K562 (cell line): ENCODE results near the gene TNFRSF13B. TPM values are rescaled to one million over a fixed set of nuclear protein-coding genes. Genes with fewer than 3 reads are reported as not detected.

Experiments
- ATAC-seq: fragments of 200-7000 bp; cut with Tn5 transposase; 3 replicates; pipeline ENCODE4 v1.9.1; 2020; ENCODE audit warnings: moderate library complexity
- BruUV-seq: library from RNA; stranded (reverse); fragments of 400-500 nt; replicated peaks from 2 replicates; lab custom pipeline; 2021; lab: Mats Ljungman, UMichigan
- CTCF ChIA-PET: fragments of 300-600 bp; formaldehyde crosslinking; extraction: SDS; loops from one replicate; lab custom pipeline; 2021; ENCODE audit warnings: low intra/inter-chr PET ratio; lab: Yijun Ruan, JAX
- POLR2A ChIA-PET: fragments of 300-600, 350-650 bp; sonication (Branson Sonifier 250); formaldehyde crosslinking; extraction: SDS; loops from one replicate; lab custom pipeline; 2021; ENCODE audit warnings: antibody characterized with exemption, inconsistent platforms; lab: Yijun Ruan, JAX
- DNase-seq, 4 experiments: peaks; one replicate each; pipeline versions ENCODE4 v3.0.0 to v3.0.0-alpha.2; 2011 to 2018; ENCODE audit warnings: low spot score in 3 of 4, mixed read lengths in 3 of 4; ENCODE audit errors: extremely low read depth in 1 of 4
- FAIRE-seq: peaks from 2 replicates; lab custom pipeline; 2011; peaks lifted over from hg19 to GRCh38; lab: Jason Lieb, UNC
- H2AFZ ChIP-seq: 2 replicates; pipeline ENCODE4 v1.6.0; 2011; ENCODE audit warnings: low read depth, low read length, control low read depth, inconsistent platforms
- H3K27ac ChIP-seq: fragments of 200-600 bp; 3 replicates; pipeline ENCODE4 v1.8.0; 2011; ENCODE audit warnings: low read depth, mild to moderate bottlenecking, control low read depth, inconsistent platforms, low read length, moderate library complexity, mixed read lengths; ENCODE audit errors: extremely low read depth
- H3K27me3 ChIP-seq, 2 experiments: fragments of 300-600 bp in 1 of 2; 2 replicates in 1 of 2; 3 replicates in 1 of 2; pipeline versions ENCODE4 v1.6.0 to v1.8.0; 2011; ENCODE audit warnings: inconsistent platforms in 2 of 2, low read length in 2 of 2, mild to moderate bottlenecking in 1 of 2, mixed read lengths in 1 of 2, moderate library complexity in 1 of 2; ENCODE audit not compliant: control insufficient read depth in 2 of 2, insufficient read depth in 2 of 2
- H3K36me3 ChIP-seq: fragments of 300-600 bp; 3 replicates; pipeline ENCODE4 v1.8.0; 2011; ENCODE audit warnings: mild to moderate bottlenecking, low read length, inconsistent platforms; ENCODE audit not compliant: control insufficient read depth, insufficient read depth
- H3K4me1 ChIP-seq, 2 experiments: fragments of 200-600 bp in 1 of 2; replicated peaks in 1 of 2; 2 replicates in 1 of 2; 3 replicates in 1 of 2; pipeline versions ENCODE4 v1.5.1 to v1.8.0; 2011; ENCODE audit warnings: inconsistent platforms in 2 of 2, low read length in 2 of 2, mild to moderate bottlenecking in 1 of 2, mixed read lengths in 1 of 2, moderate library complexity in 1 of 2; ENCODE audit not compliant: control insufficient read depth in 2 of 2, insufficient read depth in 2 of 2
- H3K4me2 ChIP-seq: 2 replicates; pipeline ENCODE4 v1.6.1; 2011; ENCODE audit warnings: low read length, control low read depth, inconsistent platforms, mixed read lengths; ENCODE audit not compliant: insufficient read depth
- H3K4me3 ChIP-seq: fragments of 200-600 bp; sonication (generic), shearing (Covaris generic); 2 replicates; pipeline ENCODE4 v1.5.1; 2016; ENCODE audit warnings: control low read depth, inconsistent platforms
- H3K79me2 ChIP-seq: fragments of 200-600 bp; 3 replicates; pipeline ENCODE4 v1.8.0; 2011; ENCODE audit warnings: low read length, inconsistent platforms; ENCODE audit not compliant: control insufficient read depth, insufficient read depth
- H3K9ac ChIP-seq, 2 experiments: 2 replicates each; pipeline versions ENCODE4 v1.6.0 to v1.6.1; 2011; ENCODE audit warnings: low read depth in 2 of 2, low read length in 2 of 2, control low read depth in 1 of 2, inconsistent platforms in 1 of 2, mild to moderate bottlenecking in 1 of 2, mixed read lengths in 1 of 2; ENCODE audit not compliant: insufficient read depth in 1 of 2
- H3K9me1 ChIP-seq: one replicate; pipeline ENCODE4 v1.6.0; 2011; ENCODE audit warnings: inconsistent platforms, mild to moderate bottlenecking, low read length, moderate library complexity; ENCODE audit not compliant: control insufficient read depth, insufficient read depth
- H3K9me3 ChIP-seq: replicated peaks from 2 replicates; pipeline ENCODE4 v1.5.1; 2011; ENCODE audit warnings: low read depth, low read length, inconsistent platforms; ENCODE audit not compliant: control insufficient read depth, insufficient read depth
- H4K20me1 ChIP-seq: replicated peaks from 2 replicates; pipeline ENCODE4 v1.6.1; 2011; ENCODE audit warnings: low read length, inconsistent platforms, mixed read lengths; ENCODE audit not compliant: control insufficient read depth, insufficient read depth
- CCAR2 ChIP-seq: fragments of 200-400 bp; formaldehyde crosslinking; IDR thresholded peaks from 2 replicates; pipeline ENCODE4 v1.6.1; 2017; ENCODE audit warnings: mild to moderate bottlenecking, low read depth, low read length
- GATA2 ChIP-seq: sonication (generic); formaldehyde crosslinking; IDR thresholded peaks from 2 replicates; pipeline ENCODE4 v1.4.0; 2020; ENCODE audit warnings: mild to moderate bottlenecking, missing genetic modification reagents
- HDAC2 ChIP-seq: fragments of 450-650 bp; IDR thresholded peaks from 2 replicates; pipeline ENCODE4 v1.6.1; 2016; ENCODE audit warnings: mild to moderate bottlenecking
- NR3C1 ChIP-seq: sonication (generic); formaldehyde crosslinking; IDR thresholded peaks from 2 replicates; pipeline ENCODE4 v1.8.1; 2022; ENCODE audit warnings: missing genetic modification reagents
- PTRF ChIP-seq: fragments of 450-650 bp; IDR thresholded peaks from 2 replicates; pipeline ENCODE4 v1.6.1; 2016; ENCODE audit warnings: mild to moderate bottlenecking, missing genetic modification characterization, missing compliant biosample characterization
- ZEB2 ChIP-seq: fragments of 450-650 bp; IDR thresholded peaks from 2 replicates; pipeline ENCODE4 v1.6.1; 2016
- whole genome bisulfite sequencing: fragments of 100-300 bp; shearing (Covaris generic); methylation state at CpG from one replicate; pipeline ENCODE4 v1.1.6; 2016; ENCODE audit warnings: low coverage, mixed read lengths; ENCODE audit not compliant: insufficient coverage; ENCODE audit errors: missing lambda C conversion rate; 5-methylcytosine and 5-hydroxymethylcytosine counted together
- in situ Hi-C: fragments of 300-500 bp; cut with MboI; formaldehyde crosslinking; loops from 4 replicates; pipeline ENCODE4 v1.15.0; 2018; ENCODE audit warnings: inconsistent platforms, mixed read lengths
- intact Hi-C: fragments of 100-400 bp; cut with micrococcal nuclease; formaldehyde crosslinking; loops from 2 replicates; pipeline ENCODE4 v1.14.2; 2022
- polyA plus RNA-seq, 8 experiments: library from polyadenylated mRNA; depleted of rRNA in 4 of 8; stranded (reverse) in 5 of 8; unstranded in 3 of 8; fragments of >200 nt; fragmentation: Nextera tagmentation in 2 of 8; fragmentation: Illumina TruSeq in 1 of 8; extraction: Ambion mirVana in 2 of 8; extraction: Trizol in 1 of 8; gene quantifications; 2 replicates each; pipeline versions ENCODE4 v1.2.1 to v1.2.3, GENCODE V29; 2011 to 2014; ENCODE audit warnings: inconsistent platforms in 1 of 8, missing spikeins in 1 of 8
- total RNA-seq, 7 experiments: library from RNA; depleted of rRNA in 6 of 7; stranded (reverse); fragments of >200 nt in 6 of 7; fragmentation: Illumina TruSeq in 2 of 7; extraction: Trizol in 2 of 7; gene quantifications; 2 replicates each; pipeline versions ENCODE4 v1.2.1 to v1.2.3, GENCODE V29; 2011 to 2021; ENCODE audit warnings: low replicate concordance in 1 of 7
- TF ChIP-seq, protein P1 (sequence below): fragments of 450-650 bp; IDR thresholded peaks from one replicate; pipeline ENCODE4 v1.6.1; 2018; ENCODE audit warnings: mild to moderate bottlenecking, moderate library complexity; ENCODE audit not compliant: partially characterized antibody

TNFRSF13B gene
- total and polyA plus RNA-seq, 9 of the 15 experiments (the other 6 are each of a cell fraction or from before 2014, with no cell fraction given), result not detected

- no peaks in the 10 kb centered on the region; a peak in 1 of 5 replicates for H3K4me1 ChIP-seq
- POLR2A ChIA-PET, result interaction anchor here (0.7 to 0.9 kb wide), 2 partner anchors 10 to 13 kb away, joined by 3 read pairs; no protein-coding TSS in a partner anchor
- no peaks in the 10 kb centered on the region for H3K79me2 ChIP-seq
- in situ Hi-C loops, result no loop called here
- no peaks in the 10 kb centered on the region for H3K9me1 ChIP-seq
- peaks cover 0 to 68% of the 10 kb centered on the region in 2 experiments; a peak in 2 of 5 replicates for H3K27me3 ChIP-seq
- no peaks in the 10 kb centered on the region for H3K36me3 ChIP-seq
- H3K4me2 ChIP-seq, result no peak overlapping the region
- no TSS peak for BruUV-seq
- intact Hi-C loops, result no loop called here
- H4K20me1 ChIP-seq, result no peaks in the 10 kb centered on the region
- H3K4me3 ChIP-seq, result no peak overlapping the region
- no peaks in the 10 kb centered on the region for H3K9me3 ChIP-seq
- H3K9ac ChIP-seq, result no peak overlapping the region
- no peak for DNase-seq
- no peak for FAIRE-seq
- no peak overlapping the region for H3K27ac ChIP-seq
- no peak for TF ChIP-seq CCAR2
- TF ChIP-seq ZEB2, result no peak
- TF ChIP-seq HDAC2, result no peak
- no peak for TF ChIP-seq PTRF (tag)
- TF ChIP-seq, protein P1, sequence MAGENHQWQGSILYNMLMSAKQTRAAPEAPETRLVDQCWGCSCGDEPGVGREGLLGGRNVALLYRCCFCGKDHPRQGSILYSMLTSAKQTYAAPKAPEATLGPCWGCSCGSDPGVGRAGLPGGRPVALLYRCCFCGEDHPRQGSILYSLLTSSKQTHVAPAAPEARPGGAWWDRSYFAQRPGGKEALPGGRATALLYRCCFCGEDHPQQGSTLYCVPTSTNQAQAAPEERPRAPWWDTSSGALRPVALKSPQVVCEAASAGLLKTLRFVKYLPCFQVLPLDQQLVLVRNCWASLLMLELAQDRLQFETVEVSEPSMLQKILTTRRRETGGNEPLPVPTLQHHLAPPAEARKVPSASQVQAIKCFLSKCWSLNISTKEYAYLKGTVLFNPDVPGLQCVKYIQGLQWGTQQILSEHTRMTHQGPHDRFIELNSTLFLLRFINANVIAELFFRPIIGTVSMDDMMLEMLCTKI, result no peak
- TF ChIP-seq GATA2, result no peak
- no peak for TF ChIP-seq NR3C1 (CRISPR knock-in tag)
- WGBS, result 0% methylated on average over 10 of the region's 12 CpGs
- ATAC-seq, result no peak
- no peak overlapping the region for H2AFZ ChIP-seq
- CTCF ChIA-PET, result no interaction called here
These were observed 33.3 kb downstream of the TNFRSF13B start for GRCh38 chr17:16938496-16939207.
